ENCODE measurements around the gene CIAO2A.

CIAO2A gene

GRCh38 chr15:64035525-64035924 lies 58.1 kb downstream of the CIAO2A start:
- H3K27me3 ChIP-seq (ENCODE audit: low read depth) = no peaks in the 10 kb centered on the region
- no peaks in the 10 kb centered on the region for H3K4me1 ChIP-seq
- in situ Hi-C loops (cut with MboI; ENCODE audit: low sequenced_read_pairs) = no loop called here
- H3K4me3 ChIP-seq = no peak overlapping the region
- no peaks in the 10 kb centered on the region for H3K9me3 ChIP-seq
- no peak for DNase-seq (ENCODE audit: low spot score in 2 of 2)
- H3K36me3 ChIP-seq (replicated peaks) = no peaks in the 10 kb centered on the region

GRCh38 chr15:64034519-64034918 lies 59.1 kb downstream of the CIAO2A start:
- no peaks in the 10 kb centered on the region for H3K27me3 ChIP-seq (ENCODE audit: low read depth)
- H3K36me3 ChIP-seq (replicated peaks) = no peaks in the 10 kb centered on the region
- no peaks in the 10 kb centered on the region for H3K9me3 ChIP-seq
- DNase-seq (ENCODE audit: low spot score in 2 of 2) = no peak
- in situ Hi-C loops (cut with MboI; ENCODE audit: low sequenced_read_pairs) = no loop called here
- peaks cover 1% of the 10 kb centered on the region for H3K4me1 ChIP-seq
- no peak overlapping the region for H3K4me3 ChIP-seq

GRCh38 chr15:64032329-64032728 lies 61.3 kb downstream of the CIAO2A start:
- in situ Hi-C loops (cut with MboI; ENCODE audit: low sequenced_read_pairs) = no loop called here
- no peaks in the 10 kb centered on the region for H3K36me3 ChIP-seq (replicated peaks)
- peaks cover 14% of the 10 kb centered on the region for H3K4me1 ChIP-seq
- no peaks in the 10 kb centered on the region for H3K27me3 ChIP-seq (ENCODE audit: low read depth)
- H3K9me3 ChIP-seq = no peaks in the 10 kb centered on the region
- no peak for DNase-seq (ENCODE audit: low spot score in 2 of 2)
- no peak overlapping the region for H3K4me3 ChIP-seq

- no peaks in the 10 kb centered on the region for H3K36me3 ChIP-seq (replicated peaks)
- H3K9me3 ChIP-seq = no peaks in the 10 kb centered on the region
- peaks cover 14% of the 10 kb centered on the region for H3K4me1 ChIP-seq
- no peak overlapping the region for H3K4me3 ChIP-seq
- in situ Hi-C loops (cut with MboI; ENCODE audit: low sequenced_read_pairs) = no loop called here
- no peak for DNase-seq (ENCODE audit: low spot score in 2 of 2)
- H3K27me3 ChIP-seq (ENCODE audit: low read depth) = no peaks in the 10 kb centered on the region
These were observed 63.5 kb downstream of the CIAO2A start for GRCh38 chr15:64030123-64030522.

- DNase-seq (ENCODE audit: low spot score in 2 of 2) = no peak
- H3K4me1 ChIP-seq = peaks cover 14% of the 10 kb centered on the region
- H3K36me3 ChIP-seq (replicated peaks) = no peaks in the 10 kb centered on the region
- in situ Hi-C loops (cut with MboI; ENCODE audit: low sequenced_read_pairs) = no loop called here
- no peaks in the 10 kb centered on the region for H3K27me3 ChIP-seq (ENCODE audit: low read depth)
- H3K4me3 ChIP-seq = no peak overlapping the region
- H3K9me3 ChIP-seq = no peaks in the 10 kb centered on the region
These were observed 64.0 kb downstream of the CIAO2A start for GRCh38 chr15:64029633-64030032.

GRCh38 chr15:64029110-64029509 lies 64.5 kb downstream of the CIAO2A start:
- peaks cover 14% of the 10 kb centered on the region for H3K4me1 ChIP-seq
- DNase-seq (ENCODE audit: low spot score in 2 of 2) = peak; percentile 91 to 99
- in situ Hi-C loops (cut with MboI; ENCODE audit: low sequenced_read_pairs) = no loop called here

GRCh38 chr15:64026591-64026990 lies 67.0 kb downstream of the CIAO2A start:
- in situ Hi-C loops (cut with MboI; ENCODE audit: low sequenced_read_pairs) = no loop called here
- no peaks in the 10 kb centered on the region for H3K36me3 ChIP-seq (replicated peaks)
- no peak overlapping the region for H3K4me3 ChIP-seq
- peaks cover 14% of the 10 kb centered on the region for H3K4me1 ChIP-seq
- H3K27me3 ChIP-seq (ENCODE audit: low read depth) = no peaks in the 10 kb centered on the region
- H3K9me3 ChIP-seq = no peaks in the 10 kb centered on the region
- no peak for DNase-seq (ENCODE audit: low spot score in 2 of 2)

More at GRCh38 chr15:64029110-64029509, 64.5 kb downstream of the CIAO2A start:
- H3K4me3 ChIP-seq = no peak overlapping the region
- no peaks in the 10 kb centered on the region for H3K9me3 ChIP-seq
- no peaks in the 10 kb centered on the region for H3K27me3 ChIP-seq (ENCODE audit: low read depth)
- no peaks in the 10 kb centered on the region for H3K36me3 ChIP-seq (replicated peaks)

GRCh38 chr15:64024172-64025050 lies 69.2 kb downstream of the CIAO2A start:
- H3K4me3 ChIP-seq = no peak overlapping the region
- H3K4me1 ChIP-seq = peaks cover 12% of the 10 kb centered on the region
- H3K36me3 ChIP-seq (replicated peaks) = no peaks in the 10 kb centered on the region
- no peaks in the 10 kb centered on the region for H3K27me3 ChIP-seq (ENCODE audit: low read depth)
- no peak for DNase-seq (ENCODE audit: low spot score in 2 of 2)
- in situ Hi-C loops (cut with MboI; ENCODE audit: low sequenced_read_pairs) = no loop called here
- H3K9me3 ChIP-seq = no peaks in the 10 kb centered on the region

- Histone ChIP-seq H3K4me1 (no peaks in the 10 kb centered on the region; the same call in 1 of the 2 replicates), H3K4me3 (no peak overlapping the region), H3K36me3 (replicated peaks) (no peaks in the 10 kb centered on the region), H3K27me3 (ENCODE audit: low read depth) (no peaks in the 10 kb centered on the region), H3K9me3 (no peaks in the 10 kb centered on the region)
- in situ Hi-C loops (cut with MboI; ENCODE audit: low sequenced_read_pairs) = no loop called here
- no peak for DNase-seq (ENCODE audit: low spot score in 2 of 2)
These were observed 70.4 kb downstream of the CIAO2A start for GRCh38 chr15:64023220-64023619.

- Histone ChIP-seq H3K36me3 (replicated peaks) (no peaks in the 10 kb centered on the region), H3K27me3 (ENCODE audit: low read depth) (no peaks in the 10 kb centered on the region), H3K4me3 (no peak overlapping the region), H3K9me3 (no peaks in the 10 kb centered on the region), H3K4me1 (no peaks in the 10 kb centered on the region)
- DNase-seq (ENCODE audit: low spot score in 2 of 2) = no peak
- in situ Hi-C loops (cut with MboI; ENCODE audit: low sequenced_read_pairs) = no loop called here
These were observed 71.1 kb downstream of the CIAO2A start for GRCh38 chr15:64022571-64022970.
